A549 treated with Mapracorat at 1 μM for 4 hours (cell line): ENCODE results near the gene FAM210A. TPM values are rescaled to one million over a fixed set of nuclear protein-coding genes. Genes with fewer than 3 reads are reported as not detected.

Experiments
- total RNA-seq: library from RNA; stranded (reverse); fragments of 200-300 nt; extraction: Qiagen RNA extraction; gene quantifications from 5 replicates; pipeline ENCODE4 v1.2.3, GENCODE V29; 2022

Gene FAM210A, protein sequence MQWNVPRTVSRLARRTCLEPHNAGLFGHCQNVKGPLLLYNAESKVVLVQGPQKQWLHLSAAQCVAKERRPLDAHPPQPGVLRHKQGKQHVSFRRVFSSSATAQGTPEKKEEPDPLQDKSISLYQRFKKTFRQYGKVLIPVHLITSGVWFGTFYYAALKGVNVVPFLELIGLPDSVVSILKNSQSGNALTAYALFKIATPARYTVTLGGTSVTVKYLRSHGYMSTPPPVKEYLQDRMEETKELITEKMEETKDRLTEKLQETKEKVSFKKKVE
- total RNA-seq, result 19.5 to 26.9 TPM (median 23.8 TPM) in 5 replicates

DNA sequence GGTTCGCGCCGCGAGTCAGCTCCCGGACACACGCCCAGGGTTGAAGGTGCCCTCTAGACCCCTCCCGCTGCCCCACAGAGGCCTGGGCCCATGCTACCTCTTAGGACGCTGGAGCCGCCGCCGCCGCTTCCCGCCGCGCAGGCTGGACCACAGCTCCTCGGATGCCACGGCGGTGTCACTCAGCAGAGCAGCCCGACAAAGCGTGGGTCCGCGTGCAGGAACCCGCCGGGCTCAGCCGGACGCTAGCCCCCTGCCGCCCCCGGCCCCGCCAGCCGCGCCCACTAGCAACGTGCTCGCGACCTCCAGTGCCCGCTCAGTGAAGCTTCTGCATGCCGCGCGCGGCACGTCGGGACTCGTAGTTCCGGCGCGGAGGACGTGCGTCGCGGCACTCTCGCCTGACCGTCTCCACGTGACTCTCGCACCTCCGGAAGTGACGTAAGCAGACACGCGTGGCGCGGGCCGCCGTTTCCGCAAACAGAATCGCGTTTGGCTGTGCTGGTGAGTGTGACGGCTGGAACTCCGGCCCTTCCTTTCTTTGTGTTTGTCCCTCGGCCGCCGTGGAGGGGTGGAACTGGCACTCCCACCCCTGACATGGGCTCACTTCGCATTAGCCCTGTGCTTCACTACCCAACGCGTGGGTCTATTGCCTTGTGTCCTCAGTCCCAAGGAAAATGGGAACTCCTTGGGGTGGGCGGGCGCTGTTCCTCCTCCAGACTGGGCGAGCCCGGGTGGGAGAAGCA is at the start of gene FAM210A, which contains the start of gene RNMT:
FAM210A (minus strand) TSS at position 327 of the 740 bp plus-strand sequence. CDS start 44,481 bp downstream, outside the sequence.
RNMT (plus strand) TSS at position 442 of the 740 bp plus-strand sequence. CDS start 4,845 bp downstream, outside the sequence.

Other genes starting within 250 kb of the FAM210A start
- 16.6 to 20.4 TPM (median 17.6 TPM) in 5 replicates for gene RNMT, start 115 bp upstream of the FAM210A start, total RNA-seq
- not detected in 5 replicates for gene MC5R, start 97.6 kb upstream of the FAM210A start, total RNA-seq
- not detected in 5 replicates for gene MC2R, start 189.0 kb upstream of the FAM210A start, total RNA-seq